ENCODE measurements around the gene ANXA7.

The ANXA7 gene

DNA sequence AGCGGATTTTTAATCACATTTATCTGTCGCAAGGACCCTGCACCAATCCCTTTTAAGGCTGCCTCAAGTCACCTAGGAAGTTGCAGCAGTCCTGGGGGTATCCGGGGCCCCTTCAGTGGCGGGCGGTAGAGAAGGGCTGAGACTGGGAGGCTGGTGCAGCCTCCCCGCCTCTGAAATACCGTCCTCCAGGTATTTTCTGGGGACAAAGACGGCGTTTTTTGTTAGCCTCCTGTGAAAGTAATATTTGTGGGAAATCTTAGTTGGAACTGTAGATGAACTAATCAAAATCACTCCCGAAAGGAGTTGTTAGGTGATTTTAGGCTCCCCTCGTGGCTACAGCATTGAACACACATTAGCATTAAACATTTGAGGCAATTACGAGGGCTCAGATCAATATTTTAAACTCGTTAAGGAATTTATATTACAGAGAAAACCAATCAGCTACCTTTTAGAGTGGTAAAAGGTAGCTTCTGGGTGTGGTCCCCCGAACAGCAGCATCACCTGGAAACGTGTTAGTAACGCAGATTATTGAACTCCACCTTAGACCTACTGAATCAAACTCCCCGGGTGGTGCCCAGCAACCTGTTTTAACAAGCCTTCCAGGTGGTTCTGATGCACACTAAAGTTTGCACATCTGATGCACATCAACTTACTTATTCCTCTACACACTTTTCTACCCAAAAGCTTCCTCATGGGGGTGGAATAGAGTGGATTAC is 530 bp upstream of the ANXA7 start:
- DNase-seq (ENCODE audit: low read depth, low spot score) = no peak
- no peaks in the 10 kb centered on the region for H3K9me3 ChIP-seq (ENCODE audit: low read depth, low read length)
- no peak overlapping the region for H3K27ac ChIP-seq
- no peaks in the 10 kb centered on the region for H3K36me3 ChIP-seq (ENCODE audit: insufficient read depth, low read length)
- no peak for TF ChIP-seq FOXP2 (optimal IDR thresholded peaks at IDR 0.05; ENCODE audit: control extremely low read depth, extremely low read length, insufficient read depth)
- TF ChIP-seq POLR2AphosphoS5 (IDR thresholded peaks at IDR 0.05; ENCODE audit: borderline replicate concordance, low read depth, low read length) = no peak
- no peak for TF ChIP-seq EZH2 (IDR thresholded peaks at IDR 0.05)
- peak overlapping the region; percentile 55 for H3K9ac ChIP-seq (ENCODE audit: insufficient read length)
- peak overlapping the region; percentile 85 for H3K4me3 ChIP-seq

DNA sequence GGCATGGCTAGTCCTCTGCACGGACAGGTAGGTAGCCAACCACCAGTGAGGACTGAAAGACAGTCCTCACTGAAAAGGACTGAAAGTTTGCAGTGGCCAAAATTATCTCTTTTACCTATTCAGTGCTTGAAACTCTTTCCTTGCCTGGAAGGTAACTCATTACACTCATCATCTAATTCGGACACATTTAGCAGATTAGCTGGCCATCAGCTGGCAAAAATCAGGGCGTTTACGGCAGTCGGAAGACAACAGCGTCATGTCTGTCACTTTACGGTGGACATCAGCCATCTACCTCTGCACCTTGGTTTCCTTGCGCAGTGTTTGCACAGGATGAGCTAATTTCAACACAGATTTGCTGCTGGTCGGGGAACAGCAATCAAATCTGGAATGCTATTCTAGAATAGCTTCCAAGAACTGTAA is 740 bp downstream of the ANXA7 start:
- H3K4me3 ChIP-seq = peak overlapping the region; percentile 85
- peak overlapping the region; percentile 81 for H3K9ac ChIP-seq (ENCODE audit: insufficient read length)
- no peaks in the 10 kb centered on the region for H3K9me3 ChIP-seq (ENCODE audit: low read depth, low read length)
- DNase-seq (ENCODE audit: low read depth, low spot score) = no peak
- H3K36me3 ChIP-seq (ENCODE audit: insufficient read depth, low read length) = no peaks in the 10 kb centered on the region
- peak overlapping the region; percentile 25; the same call in 1 of the 2 replicates for H3K27ac ChIP-seq
- TF ChIP-seq FOXP2 (optimal IDR thresholded peaks at IDR 0.05; ENCODE audit: control extremely low read depth, extremely low read length, insufficient read depth) (no peak), POLR2AphosphoS5 (IDR thresholded peaks at IDR 0.05; ENCODE audit: borderline replicate concordance, low read depth, low read length) (no peak), EZH2 (IDR thresholded peaks at IDR 0.05) (no peak)

DNA sequence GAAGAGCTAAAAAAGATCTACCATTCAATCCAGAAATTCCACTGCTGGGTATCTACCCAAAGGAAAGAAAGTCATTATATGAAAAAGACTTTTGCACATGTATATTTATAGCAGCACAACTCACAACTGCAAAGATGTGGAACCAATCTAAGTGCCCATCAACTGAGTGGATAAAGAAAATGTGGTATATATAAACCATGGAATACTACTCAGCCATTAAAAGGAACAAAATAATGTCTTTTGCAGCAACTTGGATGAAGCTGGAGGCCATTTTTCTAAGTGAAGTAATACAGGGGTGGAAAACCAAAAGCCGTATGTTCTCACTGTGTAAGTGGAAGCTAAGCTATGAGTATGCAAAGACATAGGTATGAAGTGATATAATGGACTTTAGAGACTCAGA is 3.0 kb downstream of the ANXA7 start:
- no peaks in the 10 kb centered on the region for H3K9me3 ChIP-seq (ENCODE audit: low read depth, low read length)
- TF ChIP-seq POLR2AphosphoS5 (IDR thresholded peaks at IDR 0.05; ENCODE audit: borderline replicate concordance, low read depth, low read length) (no peak), EZH2 (IDR thresholded peaks at IDR 0.05) (no peak), FOXP2 (optimal IDR thresholded peaks at IDR 0.05; ENCODE audit: control extremely low read depth, extremely low read length, insufficient read depth) (no peak)
- H3K27ac ChIP-seq = no peak overlapping the region
- H3K36me3 ChIP-seq (ENCODE audit: insufficient read depth, low read length) = no peaks in the 10 kb centered on the region
- H3K9ac ChIP-seq (ENCODE audit: insufficient read length) = no peak overlapping the region
- H3K4me3 ChIP-seq = no peak overlapping the region
- no peak for DNase-seq (ENCODE audit: low read depth, low spot score)

DNA sequence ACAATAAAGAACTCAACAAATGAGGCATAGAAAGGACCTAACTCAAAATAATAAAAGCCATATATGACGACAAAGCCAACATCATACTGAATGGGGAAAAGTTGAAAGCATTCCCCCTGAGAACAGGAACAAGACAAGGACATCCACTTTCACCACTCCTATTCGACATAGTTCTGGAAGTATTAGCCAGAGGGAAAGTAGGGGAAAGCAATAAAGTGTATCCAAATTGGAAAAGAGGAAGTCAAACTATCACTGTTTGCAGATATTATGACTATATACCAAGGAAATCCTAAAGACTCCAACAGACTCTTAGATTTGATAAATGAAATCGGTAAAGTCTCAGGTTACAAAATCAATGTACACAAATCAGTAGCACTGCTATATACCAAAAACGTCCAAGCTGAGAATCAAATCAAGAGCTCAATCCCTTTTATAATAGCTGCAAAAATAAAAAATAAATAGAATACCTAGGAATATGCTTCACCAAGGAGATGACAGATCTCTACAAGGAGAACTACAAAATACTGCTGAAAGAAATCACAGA is 4.8 kb downstream of the ANXA7 start:
- no peak for DNase-seq (ENCODE audit: low read depth, low spot score)
- H3K9ac ChIP-seq (ENCODE audit: insufficient read length) = no peak overlapping the region
- H3K36me3 ChIP-seq (ENCODE audit: insufficient read depth, low read length) = no peaks in the 10 kb centered on the region
- no peak overlapping the region for H3K27ac ChIP-seq
- H3K4me3 ChIP-seq = no peak overlapping the region
- TF ChIP-seq POLR2AphosphoS5 (IDR thresholded peaks at IDR 0.05; ENCODE audit: borderline replicate concordance, low read depth, low read length) (no peak), FOXP2 (optimal IDR thresholded peaks at IDR 0.05; ENCODE audit: control extremely low read depth, extremely low read length, insufficient read depth) (no peak), EZH2 (IDR thresholded peaks at IDR 0.05) (no peak)
- no peaks in the 10 kb centered on the region for H3K9me3 ChIP-seq (ENCODE audit: low read depth, low read length)

DNA sequence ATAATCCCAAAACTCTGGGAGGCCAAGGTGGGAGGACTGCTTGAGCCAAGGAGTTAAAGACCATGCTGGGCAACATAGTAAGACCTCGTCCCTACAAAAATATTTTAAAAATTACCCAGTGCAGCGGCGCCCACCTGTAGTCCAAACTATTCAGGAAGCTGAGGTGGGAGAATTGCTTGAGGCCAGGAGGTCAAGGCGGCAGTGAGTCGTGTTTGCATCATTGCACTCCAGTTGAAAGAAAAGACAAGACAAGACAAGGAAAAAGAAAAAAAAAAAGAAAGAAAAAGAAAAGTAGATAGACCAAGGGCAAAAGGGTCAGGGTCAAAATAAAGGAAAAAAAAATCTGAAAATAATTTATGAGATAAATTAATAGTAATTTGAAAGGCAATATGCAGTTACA is 5.8 kb downstream of the ANXA7 start:
- H3K4me3 ChIP-seq = no peak overlapping the region
- TF ChIP-seq EZH2 (IDR thresholded peaks at IDR 0.05) (no peak), FOXP2 (optimal IDR thresholded peaks at IDR 0.05; ENCODE audit: control extremely low read depth, extremely low read length, insufficient read depth) (no peak), POLR2AphosphoS5 (IDR thresholded peaks at IDR 0.05; ENCODE audit: borderline replicate concordance, low read depth, low read length) (no peak)
- H3K27ac ChIP-seq = no peak overlapping the region
- DNase-seq (ENCODE audit: low read depth, low spot score) = no peak
- H3K36me3 ChIP-seq (ENCODE audit: insufficient read depth, low read length) = no peaks in the 10 kb centered on the region
- no peaks in the 10 kb centered on the region for H3K9me3 ChIP-seq (ENCODE audit: low read depth, low read length)
- no peak overlapping the region for H3K9ac ChIP-seq (ENCODE audit: insufficient read length)

DNA sequence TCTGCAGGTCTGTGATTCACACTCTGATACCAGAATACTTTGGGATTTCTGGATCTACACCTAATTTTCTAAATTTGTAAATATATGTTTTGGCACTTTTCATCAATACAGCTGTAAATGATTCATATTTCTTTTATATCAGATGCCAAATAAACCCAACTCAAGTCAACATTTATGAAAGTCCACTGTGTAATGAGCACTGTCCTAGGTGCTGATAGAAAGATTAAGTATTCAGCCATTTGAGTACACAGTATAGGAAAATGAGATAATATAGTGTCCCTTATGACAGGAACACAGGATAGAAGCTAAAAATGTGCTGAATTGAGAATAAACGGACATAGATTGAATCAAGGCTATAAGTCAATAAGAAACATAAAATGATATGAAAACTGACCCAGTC is 6.4 kb downstream of the ANXA7 start:
- no peak for DNase-seq (ENCODE audit: low read depth, low spot score)
- TF ChIP-seq FOXP2 (optimal IDR thresholded peaks at IDR 0.05; ENCODE audit: control extremely low read depth, extremely low read length, insufficient read depth) (no peak), EZH2 (IDR thresholded peaks at IDR 0.05) (no peak), POLR2AphosphoS5 (IDR thresholded peaks at IDR 0.05; ENCODE audit: borderline replicate concordance, low read depth, low read length) (no peak)
- Histone ChIP-seq H3K9me3 (ENCODE audit: low read depth, low read length) (no peaks in the 10 kb centered on the region), H3K4me3 (no peak overlapping the region), H3K27ac (no peak overlapping the region), H3K9ac (ENCODE audit: insufficient read length) (no peak overlapping the region), H3K36me3 (ENCODE audit: insufficient read depth, low read length) (no peaks in the 10 kb centered on the region)

DNA sequence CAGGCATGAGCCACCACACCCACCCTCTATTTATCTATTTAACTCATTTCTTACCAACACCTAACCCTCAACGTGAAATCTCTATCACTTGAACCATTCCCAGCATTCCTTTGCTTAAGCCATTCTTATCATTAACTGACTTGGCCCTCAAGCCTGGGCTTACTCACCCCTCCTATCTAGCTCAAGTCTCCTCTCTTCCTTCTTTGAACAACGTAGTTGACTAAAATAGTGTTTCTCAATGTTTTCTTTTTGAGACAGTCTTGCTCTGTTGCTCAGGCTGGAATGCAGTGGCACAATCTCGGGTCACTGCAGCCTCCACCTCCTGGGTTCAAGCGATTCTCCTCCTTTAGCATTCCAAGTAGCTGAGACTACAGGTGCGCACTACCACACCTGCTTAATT is 7.0 kb downstream of the ANXA7 start:
- TF ChIP-seq POLR2AphosphoS5 (IDR thresholded peaks at IDR 0.05; ENCODE audit: borderline replicate concordance, low read depth, low read length) = no peak
- TF ChIP-seq EZH2 (IDR thresholded peaks at IDR 0.05) = no peak
- TF ChIP-seq FOXP2 (optimal IDR thresholded peaks at IDR 0.05; ENCODE audit: control extremely low read depth, extremely low read length, insufficient read depth) = no peak
- no peak overlapping the region for H3K9ac ChIP-seq (ENCODE audit: insufficient read length)
- no peak overlapping the region for H3K4me3 ChIP-seq
- no peak overlapping the region for H3K27ac ChIP-seq
- no peaks in the 10 kb centered on the region for H3K36me3 ChIP-seq (ENCODE audit: insufficient read depth, low read length)
- no peak for DNase-seq (ENCODE audit: low read depth, low spot score)
- H3K9me3 ChIP-seq (ENCODE audit: low read depth, low read length) = no peaks in the 10 kb centered on the region

DNA sequence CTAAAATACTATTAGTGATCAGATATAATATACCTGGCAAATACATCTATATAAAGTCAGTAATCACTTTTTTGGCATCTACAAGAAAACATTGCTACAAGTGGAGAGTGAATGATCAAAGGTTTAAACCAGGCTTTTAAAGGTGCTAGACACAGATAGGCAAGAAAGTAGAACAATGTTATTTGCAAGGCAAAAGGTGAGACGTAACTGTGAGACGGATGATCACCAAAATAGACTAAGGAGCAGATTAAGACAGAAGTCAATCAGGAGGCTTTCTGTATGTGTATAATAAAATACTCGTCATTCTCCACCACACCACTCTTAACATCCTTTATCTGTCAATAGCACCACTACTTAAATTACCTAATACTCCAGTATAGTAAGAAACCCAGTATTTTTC is 8.3 kb downstream of the ANXA7 start:
- no peak for TF ChIP-seq POLR2AphosphoS5 (IDR thresholded peaks at IDR 0.05; ENCODE audit: borderline replicate concordance, low read depth, low read length)
- TF ChIP-seq EZH2 (IDR thresholded peaks at IDR 0.05) = no peak
- no peak for TF ChIP-seq FOXP2 (optimal IDR thresholded peaks at IDR 0.05; ENCODE audit: control extremely low read depth, extremely low read length, insufficient read depth)
- Histone ChIP-seq H3K9me3 (ENCODE audit: low read depth, low read length) (no peaks in the 10 kb centered on the region), H3K36me3 (ENCODE audit: insufficient read depth, low read length) (no peaks in the 10 kb centered on the region), H3K27ac (no peak overlapping the region), H3K4me3 (no peak overlapping the region), H3K9ac (ENCODE audit: insufficient read length) (no peak overlapping the region)
- DNase-seq (ENCODE audit: low read depth, low spot score) = no peak
